K562 (cell line): ENCODE measurements around the gene C20orf173. TPM values are rescaled to one million over a fixed set of nuclear protein-coding genes. Genes with fewer than 3 reads are reported as not detected.

Source experiments
- C11orf30 ChIP-seq: fragments of 450-650 bp; IDR thresholded peaks from 2 replicates; pipeline ENCODE4 v1.6.1; 2016; ENCODE audit warnings: low read depth, mild to moderate bottlenecking
- CREB1 ChIP-seq, 2 experiments: sonication (generic) in 1 of 2; formaldehyde crosslinking in 1 of 2; IDR thresholded peaks; 2 replicates each; pipeline versions ENCODE4 v1.6.1 to v1.8.0; 2012 to 2022; ENCODE audit warnings: inconsistent platforms in 1 of 2, mild to moderate bottlenecking in 1 of 2, missing genetic modification reagents in 1 of 2, moderate library complexity in 1 of 2
- DPF2 ChIP-seq: fragments of 450-650 bp; IDR thresholded peaks from 2 replicates; pipeline ENCODE4 v1.6.1; 2016
- HMGN3 ChIP-seq: IDR thresholded peaks from 2 replicates; pipeline ENCODE4 v1.6.1; 2011; ENCODE audit warnings: borderline replicate concordance, low read depth, mild to moderate bottlenecking, mixed read lengths, low read length; ENCODE audit not compliant: insufficient read length; ENCODE audit errors: extremely low read depth
- ILK ChIP-seq: fragments of 450-650 bp; IDR thresholded peaks from 2 replicates; pipeline ENCODE4 v1.6.1; 2016; ENCODE audit warnings: missing genetic modification characterization, low read depth, mild to moderate bottlenecking, missing compliant biosample characterization, moderate library complexity, borderline replicate concordance
- KDM2B ChIP-seq: fragments of 250-450 bp; sonication (Bioruptor Pico); IDR thresholded peaks from 2 replicates; pipeline ENCODE4 v1.8.0; 2021; ENCODE audit warnings: mild to moderate bottlenecking, moderate library complexity
- MAZ ChIP-seq, 2 experiments: fragments of 450-650 bp in 1 of 2; sonication (generic) in 1 of 2; formaldehyde crosslinking; IDR thresholded peaks in 1 of 2; conservative IDR thresholded peaks in 1 of 2; 2 replicates each; pipeline versions ENCODE4 v1.4.0 to v1.5.0; 2020; ENCODE audit warnings: mild to moderate bottlenecking in 1 of 2, missing genetic modification reagents in 1 of 2
- NR2C2 ChIP-seq, 2 experiments: fragments of 200-800 bp in 1 of 2; sonication (Bioruptor generic) in 1 of 2; sonication (generic) in 1 of 2; formaldehyde crosslinking in 1 of 2; IDR thresholded peaks; 2 replicates each; pipeline versions ENCODE4 v1.6.1 to v1.8.0; 2016 to 2022; ENCODE audit warnings: mild to moderate bottlenecking in 1 of 2, missing compliant biosample characterization in 1 of 2, missing genetic modification characterization in 1 of 2, missing genetic modification reagents in 1 of 2
- TRIM28 ChIP-seq: fragments of 450-650 bp; IDR thresholded peaks from 2 replicates; pipeline ENCODE4 v1.6.1; 2017
- YY1 ChIP-seq, 3 experiments: IDR thresholded peaks; 2 replicates each; pipeline ENCODE4 v1.6.1; 2011; ENCODE audit warnings: low read length in 2 of 3, mild to moderate bottlenecking in 2 of 3, moderate library complexity in 2 of 3, borderline replicate concordance in 1 of 3, control low read depth in 1 of 3, low read depth in 1 of 3; ENCODE audit not compliant: insufficient read depth in 3 of 3, insufficient replicate concordance in 2 of 3, control insufficient read depth in 1 of 3, insufficient read length in 1 of 3; ENCODE audit errors: extremely low read depth in 1 of 3
- ZC3H4 ChIP-seq: sonication (generic); formaldehyde crosslinking; IDR thresholded peaks from 2 replicates; pipeline ENCODE4 v1.9.0; 2021; ENCODE audit warnings: missing genetic modification reagents, borderline replicate concordance
- ZNF232 ChIP-seq: sonication (generic); formaldehyde crosslinking; IDR thresholded peaks from 2 replicates; pipeline ENCODE4 v1.8.0; 2022; ENCODE audit warnings: mild to moderate bottlenecking, missing genetic modification reagents
- polyA plus RNA-seq, 8 experiments: library from polyadenylated mRNA; depleted of rRNA in 4 of 8; stranded (reverse) in 5 of 8; unstranded in 3 of 8; fragments of >200 nt; fragmentation: Nextera tagmentation in 2 of 8; fragmentation: Illumina TruSeq in 1 of 8; extraction: Ambion mirVana in 2 of 8; extraction: Trizol in 1 of 8; gene quantifications; 2 replicates each; pipeline versions ENCODE4 v1.2.1 to v1.2.3, GENCODE V29; 2011 to 2014; ENCODE audit warnings: inconsistent platforms in 1 of 8, missing spikeins in 1 of 8
- total RNA-seq, 7 experiments: library from RNA; depleted of rRNA in 6 of 7; stranded (reverse); fragments of >200 nt in 6 of 7; fragmentation: Illumina TruSeq in 2 of 7; extraction: Trizol in 2 of 7; gene quantifications; 2 replicates each; pipeline versions ENCODE4 v1.2.1 to v1.2.3, GENCODE V29; 2011 to 2021; ENCODE audit warnings: low replicate concordance in 1 of 7
- TF ChIP-seq, protein P1 (sequence below): sonication (generic); formaldehyde crosslinking; IDR thresholded peaks from 2 replicates; pipeline ENCODE4 v1.8.0; 2022; ENCODE audit warnings: missing genetic modification reagents, mild to moderate bottlenecking, borderline replicate concordance
- TF ChIP-seq, protein P2 (sequence below), 2 experiments: fragments of 450-650 bp; conservative IDR thresholded peaks; 2 replicates each; pipeline ENCODE4 v1.6.1; 2017; ENCODE audit warnings: mild to moderate bottlenecking in 2 of 2, moderate library complexity in 2 of 2
- TF ChIP-seq, protein P3 (sequence below): fragments of 250-450 bp; sonication (Bioruptor Pico); IDR thresholded peaks from 2 replicates; pipeline ENCODE4 v1.8.0; 2022; ENCODE audit warnings: moderate library complexity, mild to moderate bottlenecking, inconsistent platforms
- TF ChIP-seq, protein P4 (sequence below): sonication (generic); formaldehyde crosslinking; IDR thresholded peaks from 2 replicates; pipeline ENCODE4 v1.9.0; 2022; ENCODE audit warnings: mild to moderate bottlenecking, missing genetic modification reagents
- TF ChIP-seq, protein P5 (sequence below): fragments of 250-450 bp; sonication (Bioruptor Pico); IDR thresholded peaks from 2 replicates; pipeline ENCODE4 v1.8.0; 2022; ENCODE audit warnings: moderate library complexity, mild to moderate bottlenecking, inconsistent platforms

C20orf173 gene
- total and polyA plus RNA-seq, 9 of the 15 experiments (the other 6 are each of a cell fraction or from before 2014, with no cell fraction given): not detected

DNA sequence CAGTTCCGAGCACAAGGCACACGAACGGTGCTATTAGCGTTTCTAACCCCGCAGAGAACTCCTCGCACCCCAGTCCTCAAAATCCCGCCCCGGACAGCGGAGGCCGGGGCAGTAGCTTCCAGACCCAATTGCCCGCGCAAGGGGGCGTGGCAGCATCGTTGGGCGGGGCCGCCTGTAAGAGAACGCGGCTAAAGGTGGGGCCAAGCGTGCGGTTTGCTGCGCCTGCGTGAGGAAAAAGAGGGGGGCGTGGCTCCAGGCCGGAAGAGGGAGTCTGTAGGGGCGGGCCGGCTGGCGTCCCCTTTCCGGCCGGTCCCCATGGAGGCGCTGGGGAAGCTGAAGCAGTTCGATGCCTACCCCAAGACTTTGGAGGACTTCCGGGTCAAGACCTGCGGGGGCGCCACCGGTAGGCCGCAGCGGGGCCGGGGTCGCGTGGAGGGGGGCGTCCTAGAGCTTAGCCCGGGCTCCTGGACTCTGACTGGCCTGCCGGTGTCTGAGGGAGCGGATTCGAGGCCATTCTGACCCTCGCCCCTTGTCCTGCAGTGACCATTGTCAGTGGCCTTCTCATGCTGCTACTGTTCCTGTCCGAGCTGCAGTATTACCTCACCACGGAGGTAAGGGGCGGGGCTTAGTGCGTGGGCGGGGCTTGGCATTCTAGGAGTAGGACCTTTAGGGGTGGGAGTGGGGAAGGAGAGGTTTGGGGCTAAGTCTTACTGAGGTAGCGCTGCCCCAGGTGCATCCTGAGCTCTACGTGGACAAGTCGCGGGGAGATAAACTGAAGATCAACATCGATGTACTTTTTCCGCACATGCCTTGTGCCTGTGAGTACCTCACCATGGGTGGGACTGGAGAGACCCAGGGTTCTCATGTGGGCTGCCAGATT, 12.6 kb upstream of the C20orf173 start, which contains the start of gene ERGIC3 (continued):
- TF ChIP-seq, protein P1, sequence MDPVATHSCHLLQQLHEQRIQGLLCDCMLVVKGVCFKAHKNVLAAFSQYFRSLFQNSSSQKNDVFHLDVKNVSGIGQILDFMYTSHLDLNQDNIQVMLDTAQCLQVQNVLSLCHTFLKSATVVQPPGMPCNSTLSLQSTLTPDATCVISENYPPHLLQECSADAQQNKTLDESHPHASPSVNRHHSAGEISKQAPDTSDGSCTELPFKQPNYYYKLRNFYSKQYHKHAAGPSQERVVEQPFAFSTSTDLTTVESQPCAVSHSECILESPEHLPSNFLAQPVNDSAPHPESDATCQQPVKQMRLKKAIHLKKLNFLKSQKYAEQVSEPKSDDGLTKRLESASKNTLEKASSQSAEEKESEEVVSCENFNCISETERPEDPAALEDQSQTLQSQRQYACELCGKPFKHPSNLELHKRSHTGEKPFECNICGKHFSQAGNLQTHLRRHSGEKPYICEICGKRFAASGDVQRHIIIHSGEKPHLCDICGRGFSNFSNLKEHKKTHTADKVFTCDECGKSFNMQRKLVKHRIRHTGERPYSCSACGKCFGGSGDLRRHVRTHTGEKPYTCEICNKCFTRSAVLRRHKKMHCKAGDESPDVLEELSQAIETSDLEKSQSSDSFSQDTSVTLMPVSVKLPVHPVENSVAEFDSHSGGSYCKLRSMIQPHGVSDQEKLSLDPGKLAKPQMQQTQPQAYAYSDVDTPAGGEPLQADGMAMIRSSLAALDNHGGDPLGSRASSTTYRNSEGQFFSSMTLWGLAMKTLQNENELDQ (CRISPR knock-in tag): no peak
- TF ChIP-seq TRIM28 (0 out of 2 replicates have a peak, but pooled peaks have one; percentile 22), ZNF232 (CRISPR knock-in tag) (peak; percentile 57; the same call in 1 of the 2 replicates), CREB1 (IDR thresholded peaks at IDR 0.05) (peak; percentile 58; the same call in 1 of the 2 replicates), CREB1 (CRISPR knock-in tag; IDR thresholded peaks at IDR 0.05) (0 out of 2 replicates have a peak, but pooled peaks have one; percentile 14), ZC3H4 (CRISPR knock-in tag) (no peak), YY1 (IDR thresholded peaks at IDR 0.05; ENCODE audit: borderline replicate concordance in 1 of 3, control insufficient read depth in 1 of 3, extremely low read depth in 1 of 3, insufficient read depth in 3 of 3, insufficient read length in 1 of 3, insufficient replicate concordance in 2 of 3, low read depth in 1 of 3, low read length in 2 of 3) (peak in 2 of 3 experiments; percentile 59 to 72), NR2C2 (CRISPR knock-in tag; IDR thresholded peaks at IDR 0.05) (peak; percentile 97), NR2C2 (tag; IDR thresholded peaks at IDR 0.05) (peak; percentile 98), ILK (tag) (no peak), MAZ (CRISPR knock-in tag; conservative IDR thresholded peaks at IDR 0.05 in 1 of 2, IDR thresholded peaks at IDR 0.05 in 1 of 2) (peak; percentile 65 to 77; a peak in 3 of 4 replicates), DPF2 (0 out of 2 replicates have a peak, but pooled peaks have one; percentile 36), HMGN3 (peak; percentile 92), KDM2B (CRISPR knock-in tag) (no peak), C11orf30 (peak; percentile 59)
- TF ChIP-seq, protein P2, sequence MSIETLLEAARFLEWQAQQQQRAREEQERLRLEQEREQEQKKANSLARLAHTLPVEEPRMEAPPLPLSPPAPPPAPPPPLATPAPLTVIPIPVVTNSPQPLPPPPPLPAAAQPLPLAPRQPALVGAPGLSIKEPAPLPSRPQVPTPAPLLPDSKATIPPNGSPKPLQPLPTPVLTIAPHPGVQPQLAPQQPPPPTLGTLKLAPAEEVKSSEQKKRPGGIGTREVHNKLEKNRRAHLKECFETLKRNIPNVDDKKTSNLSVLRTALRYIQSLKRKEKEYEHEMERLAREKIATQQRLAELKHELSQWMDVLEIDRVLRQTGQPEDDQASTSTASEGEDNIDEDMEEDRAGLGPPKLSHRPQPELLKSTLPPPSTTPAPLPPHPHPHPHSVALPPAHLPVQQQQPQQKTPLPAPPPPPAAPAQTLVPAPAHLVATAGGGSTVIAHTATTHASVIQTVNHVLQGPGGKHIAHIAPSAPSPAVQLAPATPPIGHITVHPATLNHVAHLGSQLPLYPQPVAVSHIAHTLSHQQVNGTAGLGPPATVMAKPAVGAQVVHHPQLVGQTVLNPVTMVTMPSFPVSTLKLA (conservative IDR thresholded peaks at IDR 0.05): peak; percentile 47 to 75; a peak in 3 of 4 replicates
- TF ChIP-seq, protein P3, sequence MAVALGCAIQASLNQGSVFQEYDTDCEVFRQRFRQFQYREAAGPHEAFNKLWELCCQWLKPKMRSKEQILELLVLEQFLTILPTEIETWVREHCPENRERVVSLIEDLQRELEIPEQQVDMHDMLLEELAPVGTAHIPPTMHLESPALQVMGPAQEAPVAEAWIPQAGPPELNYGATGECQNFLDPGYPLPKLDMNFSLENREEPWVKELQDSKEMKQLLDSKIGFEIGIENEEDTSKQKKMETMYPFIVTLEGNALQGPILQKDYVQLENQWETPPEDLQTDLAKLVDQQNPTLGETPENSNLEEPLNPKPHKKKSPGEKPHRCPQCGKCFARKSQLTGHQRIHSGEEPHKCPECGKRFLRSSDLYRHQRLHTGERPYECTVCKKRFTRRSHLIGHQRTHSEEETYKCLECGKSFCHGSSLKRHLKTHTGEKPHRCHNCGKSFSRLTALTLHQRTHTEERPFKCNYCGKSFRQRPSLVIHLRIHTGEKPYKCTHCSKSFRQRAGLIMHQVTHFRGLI (CRISPR knock-in tag): no peak
- TF ChIP-seq, protein P4, sequence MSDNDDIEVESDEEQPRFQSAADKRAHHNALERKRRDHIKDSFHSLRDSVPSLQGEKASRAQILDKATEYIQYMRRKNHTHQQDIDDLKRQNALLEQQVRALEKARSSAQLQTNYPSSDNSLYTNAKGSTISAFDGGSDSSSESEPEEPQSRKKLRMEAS (CRISPR knock-in tag): peak; percentile 83
- TF ChIP-seq, protein P5, sequence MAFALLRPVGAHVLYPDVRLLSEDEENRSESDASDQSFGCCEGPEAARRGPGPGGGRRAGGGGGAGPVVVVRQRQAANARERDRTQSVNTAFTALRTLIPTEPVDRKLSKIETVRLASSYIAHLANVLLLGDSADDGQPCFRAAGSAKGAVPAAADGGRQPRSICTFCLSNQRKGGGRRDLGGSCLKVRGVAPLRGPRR (CRISPR knock-in tag): no peak
